NK-92 (cell line): ENCODE measurements around the gene PSMD13.

ENCODE experiments used
- DNase-seq: peaks from one replicate; lab custom pipeline; 2025; ENCODE audit not compliant: unreplicated experiment; lab: John Stamatoyannopoulos, UW

PSMD13 gene

DNA sequence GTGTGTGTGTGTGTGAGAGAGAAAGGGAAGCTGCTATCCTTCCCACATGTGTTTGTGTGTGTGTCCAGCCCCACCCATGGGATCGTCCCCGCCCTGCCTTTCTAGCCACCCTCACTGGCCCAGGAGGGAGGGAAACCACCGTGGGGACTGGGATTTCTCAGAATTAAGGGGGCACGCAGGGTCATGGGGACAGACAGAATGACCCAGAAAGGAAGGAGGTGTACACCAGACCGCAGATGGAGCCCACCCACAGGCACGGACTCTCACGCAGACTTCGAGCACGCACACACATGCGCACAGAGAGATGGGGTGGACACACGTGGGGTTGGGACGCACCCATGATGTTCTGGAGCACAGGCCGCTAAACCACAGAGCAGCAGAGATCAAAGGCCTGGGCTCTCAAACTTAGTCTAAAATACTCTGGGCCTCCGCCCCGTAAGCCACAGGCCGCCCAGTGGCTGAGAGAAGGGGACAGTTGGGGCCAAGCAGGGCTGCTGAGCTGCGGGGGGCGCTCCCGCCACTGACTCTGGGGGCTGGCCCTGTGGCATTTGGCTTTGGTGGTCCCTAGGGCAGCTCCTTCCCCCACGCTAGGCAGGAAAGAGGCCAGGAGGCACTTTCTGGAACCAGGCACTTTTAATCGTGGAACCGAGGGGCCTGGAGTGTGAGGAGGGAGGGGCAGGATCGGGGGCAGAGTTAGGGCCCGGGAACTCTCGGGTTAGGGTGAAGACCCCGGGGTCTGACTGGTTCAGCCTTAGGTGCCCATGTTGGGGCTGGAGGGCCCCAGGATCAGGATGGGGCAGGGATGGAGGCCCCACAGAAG, 61.0 kb downstream of the PSMD13 start:
- DNase-seq = no peak

GRCh38 chr11:298406-299065, 61.8 kb downstream of the PSMD13 start:
- DNase-seq = no peak

DNA sequence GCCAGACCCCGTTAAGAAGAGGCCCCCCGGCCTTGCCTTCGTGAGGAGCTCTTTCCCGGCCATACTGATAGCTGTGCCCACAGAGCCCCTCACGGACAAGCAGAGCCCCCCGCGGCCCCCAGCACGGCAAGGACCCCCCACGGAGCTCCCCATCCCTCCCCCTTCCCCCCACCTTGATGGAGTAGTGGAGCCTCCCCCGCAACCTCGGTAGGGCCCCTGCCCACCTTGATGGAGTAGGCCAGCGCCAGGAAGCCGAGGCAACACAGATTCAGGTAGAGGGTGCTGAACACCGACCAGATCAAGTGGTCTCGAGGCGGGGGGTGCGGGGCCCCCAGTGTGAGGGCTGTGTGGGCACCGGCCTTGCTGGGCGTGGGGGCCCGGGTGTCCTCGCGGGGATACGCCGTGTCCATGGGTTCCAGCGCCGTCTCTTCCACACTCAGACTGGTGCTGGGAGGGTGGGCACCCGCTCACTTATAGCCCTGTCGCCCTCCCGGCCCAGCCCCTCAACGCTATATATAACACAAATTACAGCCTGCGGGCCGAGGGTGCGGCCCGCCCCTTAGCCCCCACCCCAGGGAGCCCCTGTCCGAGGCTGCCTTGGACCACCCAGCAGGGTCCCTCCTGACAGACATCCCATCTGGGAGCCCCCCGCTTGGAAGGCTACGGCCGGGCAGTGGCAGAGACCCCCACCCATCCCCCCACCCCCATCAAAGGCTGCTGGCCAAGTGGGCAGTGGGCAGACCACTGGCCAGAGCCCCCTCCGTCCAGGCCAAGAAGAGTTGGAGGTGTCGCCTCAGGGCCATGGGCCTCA, 62.5 kb downstream of the PSMD13 start, which contains the start of gene IFITM5:
Gene IFITM5 (minus strand): TSS at position 446 of the 811 bp plus-strand sequence. CDS start 36 bp downstream, at position 410.
- no peak for DNase-seq

DNA sequence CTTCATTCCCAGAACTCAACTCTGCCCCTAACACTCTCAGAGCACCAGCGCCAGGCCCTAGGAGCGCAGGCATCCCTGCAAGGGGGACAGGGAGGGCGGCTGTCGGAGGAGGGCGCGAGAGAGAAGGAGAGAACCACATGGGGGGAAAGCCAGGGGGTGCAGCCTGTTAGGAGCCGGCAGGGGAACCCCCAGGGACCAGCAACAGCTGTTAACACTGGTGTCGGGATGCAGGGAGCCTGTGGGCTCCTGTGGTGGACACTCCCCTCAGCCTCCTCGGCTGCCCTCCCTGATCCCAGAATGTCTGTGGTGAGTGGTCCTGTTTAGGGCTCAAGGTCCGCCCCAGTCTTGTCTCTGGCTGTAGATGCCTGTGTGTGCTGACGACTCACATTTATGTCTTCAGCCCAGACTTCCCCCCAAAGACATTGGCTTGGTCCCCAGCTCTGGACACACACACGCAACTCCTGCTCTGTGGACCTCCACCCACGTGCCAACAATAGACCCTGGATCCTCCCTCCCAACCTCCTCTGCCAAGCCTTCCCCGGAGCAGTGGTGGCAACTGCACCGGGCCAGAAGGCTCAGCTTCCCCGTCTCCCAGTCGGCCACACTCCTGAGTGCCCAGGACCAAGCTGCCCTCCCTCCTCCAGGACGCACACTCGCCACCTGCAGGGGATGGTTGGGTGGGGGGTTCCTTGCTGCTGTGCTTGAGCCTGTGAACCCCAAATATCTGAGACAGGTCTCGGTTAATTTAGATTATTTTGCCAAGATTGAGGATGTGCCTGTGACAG, 63.4 kb downstream of the PSMD13 start:
- no peak for DNase-seq
